Smooth muscle cell of the brain vasculature (primary cell): ENCODE measurements around the gene ACTL6B.

Source experiments
- DNase-seq: peaks from one replicate; pipeline ENCODE4 v3.0.0-alpha.2; 2012; ENCODE audit warnings: low read depth, low spot score

The ACTL6B gene

DNA sequence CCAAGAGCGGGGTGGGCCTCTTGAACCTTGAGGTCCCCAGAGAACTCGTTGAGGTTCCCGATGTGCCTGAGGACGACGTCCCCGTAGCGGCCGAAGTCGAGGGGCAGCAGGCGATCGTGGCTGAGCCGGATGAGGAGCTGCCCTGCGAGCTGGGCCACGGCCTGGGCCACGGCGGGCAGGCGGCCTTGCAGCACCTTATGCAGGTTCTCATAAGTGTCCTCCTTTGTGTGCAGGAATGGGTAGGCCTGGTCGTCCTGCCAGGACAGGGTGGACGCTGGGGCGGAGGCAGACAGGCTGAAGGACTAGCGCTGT, 29.1 kb downstream of the ACTL6B start:
- DNase-seq, result no peak

DNA sequence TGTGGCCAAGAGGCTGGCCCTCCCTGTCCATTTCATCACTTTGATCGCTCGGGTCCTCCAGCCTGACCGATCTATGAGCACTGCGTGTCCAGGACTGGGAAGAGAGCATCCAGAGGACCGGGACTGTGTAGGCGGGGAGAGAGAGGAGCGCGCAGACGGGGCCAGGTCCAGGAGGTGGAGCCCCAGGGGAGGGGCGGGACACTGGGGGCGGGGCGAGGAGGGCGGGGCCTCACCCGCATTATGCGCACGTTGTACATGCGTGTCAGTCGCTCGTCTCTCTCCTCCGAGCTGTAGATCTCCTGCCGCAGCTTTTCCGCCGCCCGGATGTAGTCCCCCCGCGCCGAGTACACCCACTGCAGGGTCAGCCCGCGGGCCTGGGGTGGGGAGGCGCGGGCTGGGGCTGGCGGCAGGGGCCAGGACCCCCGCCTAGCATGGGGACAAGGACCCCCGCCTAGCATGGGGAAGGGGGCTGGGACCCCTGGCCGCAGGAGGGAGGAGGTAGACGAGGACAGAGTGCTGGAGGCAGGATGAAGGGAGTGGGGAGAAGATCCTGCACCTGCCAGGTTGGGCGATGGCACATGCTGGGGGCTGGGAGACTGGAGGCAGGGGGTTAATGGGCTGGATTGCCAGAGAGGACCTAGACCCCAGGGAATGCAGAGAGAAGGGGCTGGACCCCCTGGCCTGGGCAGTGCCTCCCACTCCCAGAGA, 29.6 kb downstream of the ACTL6B start:
- DNase-seq, result no peak

DNA sequence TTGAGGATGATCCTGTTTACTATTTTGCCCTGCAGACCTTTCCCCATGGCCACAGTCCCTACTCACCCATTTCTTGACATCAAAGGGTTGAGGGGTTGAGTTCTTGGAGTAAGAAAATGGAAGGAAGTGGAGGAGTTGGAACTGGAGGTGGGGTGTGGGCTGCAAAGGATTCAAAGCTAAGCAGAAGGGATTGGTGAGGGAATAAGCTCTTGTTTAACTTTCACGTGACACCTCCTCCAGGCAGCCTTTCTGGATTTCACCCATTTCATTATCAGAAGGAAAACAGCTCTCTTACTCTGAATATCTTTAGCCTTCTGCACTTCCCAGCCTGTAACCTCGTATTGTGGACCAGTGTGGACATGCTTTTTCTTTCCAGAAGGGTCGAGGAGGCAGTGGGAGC, 30.2 kb downstream of the ACTL6B start:
- DNase-seq, result no peak

DNA sequence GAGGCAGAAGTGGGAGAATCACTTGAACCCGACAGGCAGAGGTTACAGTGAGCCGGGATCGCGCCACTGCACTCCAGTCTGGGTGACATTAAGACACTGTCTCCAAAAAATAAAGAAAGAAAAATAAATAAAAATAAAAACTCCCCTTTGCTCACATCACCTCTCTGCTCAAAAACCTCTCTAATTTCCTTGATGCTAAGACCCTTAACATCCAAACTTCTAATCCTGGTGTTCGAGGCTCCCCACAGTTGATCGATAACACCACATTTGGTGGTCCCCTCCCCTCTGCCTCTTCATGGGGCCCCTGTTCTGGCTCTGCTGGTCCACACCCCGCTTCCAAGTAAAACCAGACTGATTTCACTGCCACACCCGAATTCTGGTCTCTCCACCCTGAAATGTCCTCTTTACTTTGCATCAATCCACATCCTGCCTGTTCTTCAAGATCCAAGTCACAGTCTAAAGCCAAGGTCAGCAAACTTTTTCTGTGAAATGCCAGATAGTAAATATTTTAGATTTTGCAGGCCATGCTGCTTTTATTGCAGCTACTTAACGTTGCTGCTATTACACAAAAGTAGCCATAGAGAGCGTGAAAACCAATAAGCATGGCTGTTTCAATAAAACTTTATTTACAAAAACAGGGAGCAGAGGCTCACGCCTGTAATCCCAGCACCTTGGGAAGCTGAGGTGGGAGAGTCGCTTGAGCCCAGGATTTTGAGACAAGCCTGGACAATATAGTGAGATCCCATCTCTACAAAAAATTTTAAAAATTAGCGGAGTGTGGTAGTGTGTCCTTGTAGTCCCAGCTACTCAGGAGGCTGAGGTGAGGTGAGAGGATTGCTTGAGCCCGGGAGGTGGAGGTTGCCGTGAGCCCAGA, 32.1 kb downstream of the ACTL6B start:
- no peak for DNase-seq

DNA sequence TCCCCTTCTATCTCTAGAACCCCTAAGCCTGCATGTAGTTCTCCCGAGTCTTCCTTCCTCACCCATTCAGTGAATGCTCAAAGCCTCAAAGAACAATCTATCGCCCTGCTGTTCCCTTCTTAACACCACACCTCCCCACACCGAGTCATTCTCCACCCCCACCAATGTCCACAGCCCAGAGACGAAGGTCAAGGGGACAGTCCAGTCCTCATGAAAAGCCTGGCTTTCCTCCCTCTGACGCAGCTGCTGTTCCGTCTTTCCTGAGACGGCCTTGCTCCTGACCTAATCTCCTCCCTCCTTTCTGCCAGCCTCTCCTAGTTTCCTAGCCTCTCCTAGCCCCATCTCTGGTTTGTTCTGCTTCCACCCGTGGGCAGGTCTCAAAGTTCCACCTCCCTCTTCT, 34.7 kb downstream of the ACTL6B start:
- no peak for DNase-seq

DNA sequence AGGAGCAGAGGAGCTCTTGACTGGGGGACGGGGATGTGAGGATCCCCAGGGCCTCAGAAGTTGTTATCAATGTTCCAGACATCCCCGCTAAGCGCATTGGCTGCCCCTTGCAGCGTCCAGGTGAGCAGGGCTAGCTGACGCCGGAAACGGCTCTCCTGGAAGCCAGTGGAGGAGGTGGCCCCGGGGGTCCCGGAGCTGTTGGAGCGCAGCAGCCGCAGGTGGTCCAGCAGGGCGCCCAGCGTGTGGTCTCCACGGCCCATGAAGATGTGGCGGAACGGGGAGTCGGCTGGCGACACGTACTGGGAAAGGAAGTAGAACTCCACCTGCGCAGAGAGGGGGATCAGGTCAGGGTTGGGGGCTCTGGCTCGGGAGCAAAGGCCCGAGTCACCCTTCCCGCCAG, 35.4 kb downstream of the ACTL6B start:
- DNase-seq, result no peak

DNA sequence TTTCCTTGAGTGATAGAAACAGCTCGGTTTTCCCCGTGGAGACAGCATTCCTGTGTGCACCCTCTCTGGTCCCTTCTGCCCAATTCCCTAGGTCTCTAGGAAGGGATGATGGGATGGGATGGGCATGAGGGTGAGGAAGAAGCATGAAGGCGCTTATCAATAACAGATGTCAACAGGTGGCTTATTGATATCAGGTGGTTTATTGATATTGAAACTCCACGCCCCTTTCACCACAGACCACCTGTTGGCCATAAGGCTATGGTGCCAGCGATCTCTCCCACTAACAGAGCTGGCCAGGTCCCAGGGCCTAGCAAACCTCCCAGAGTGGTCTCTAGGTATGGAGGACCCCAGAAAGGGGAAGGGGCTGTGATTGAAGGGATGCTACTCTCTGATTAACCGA, 36.0 kb downstream of the ACTL6B start:
- DNase-seq, result no peak

DNA sequence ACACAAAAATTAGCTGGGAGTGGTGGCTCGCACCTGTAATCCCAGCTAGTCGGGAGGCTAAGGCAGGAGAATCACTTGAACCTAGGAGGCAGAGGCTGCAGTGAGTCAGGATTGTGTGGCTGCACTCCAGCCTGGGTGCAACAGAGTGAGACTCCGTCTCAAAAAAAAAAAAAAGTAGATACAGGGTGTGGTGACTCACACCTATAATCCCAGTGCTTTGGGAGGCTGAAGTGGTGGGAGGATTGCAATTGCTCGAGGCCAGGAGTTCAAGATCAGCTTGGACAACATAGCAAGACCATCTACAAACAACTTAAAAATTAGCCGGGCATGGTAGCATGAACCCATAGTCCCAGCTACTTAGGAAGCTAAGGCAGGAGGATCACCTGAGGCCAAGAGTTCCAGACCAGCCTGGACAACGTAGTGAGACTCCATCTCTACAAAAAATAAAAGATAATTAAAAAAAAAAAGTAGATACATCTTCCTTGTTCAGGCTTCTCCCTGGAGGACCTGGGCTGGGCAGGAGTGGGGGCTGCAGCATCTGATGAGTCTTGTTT, 41.9 kb downstream of the ACTL6B start:
- no peak for DNase-seq

DNA sequence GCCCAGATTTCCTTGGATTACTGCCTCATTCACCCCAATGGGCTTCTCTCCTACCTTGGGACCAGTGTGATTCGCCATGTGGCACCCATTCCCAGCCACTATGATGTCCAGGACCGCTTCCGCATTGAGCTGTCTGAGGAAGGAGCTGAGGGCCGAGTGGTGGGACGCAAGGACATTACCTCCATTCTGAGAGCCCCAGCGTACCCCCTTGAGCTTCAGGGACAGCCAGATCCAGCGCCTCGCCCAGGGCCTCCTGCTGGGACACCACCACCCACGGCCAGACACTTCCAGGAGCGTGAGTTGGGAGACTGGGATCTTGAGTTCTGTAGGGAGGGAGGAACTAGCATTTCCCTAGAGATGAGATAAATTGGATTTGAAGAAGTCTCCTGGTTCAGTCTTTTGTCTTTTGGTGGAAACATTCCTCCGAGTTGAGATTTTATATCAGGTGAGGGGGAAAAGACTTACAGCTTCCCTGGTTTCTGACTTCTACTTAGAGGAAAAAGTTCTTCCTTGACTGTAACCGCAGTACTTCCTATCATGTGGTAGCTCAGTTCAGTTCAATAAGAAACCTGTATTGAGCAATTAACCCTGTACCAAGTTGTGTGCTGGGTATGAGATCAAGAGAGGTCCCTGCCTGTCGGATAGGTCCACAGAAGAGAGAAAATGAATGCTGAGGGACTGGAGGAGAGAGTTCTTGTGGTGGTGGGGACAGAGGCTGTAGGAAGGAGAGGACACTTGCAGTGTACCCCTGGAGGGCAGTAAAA, 42.7 kb downstream of the ACTL6B start:
- no peak for DNase-seq

DNA sequence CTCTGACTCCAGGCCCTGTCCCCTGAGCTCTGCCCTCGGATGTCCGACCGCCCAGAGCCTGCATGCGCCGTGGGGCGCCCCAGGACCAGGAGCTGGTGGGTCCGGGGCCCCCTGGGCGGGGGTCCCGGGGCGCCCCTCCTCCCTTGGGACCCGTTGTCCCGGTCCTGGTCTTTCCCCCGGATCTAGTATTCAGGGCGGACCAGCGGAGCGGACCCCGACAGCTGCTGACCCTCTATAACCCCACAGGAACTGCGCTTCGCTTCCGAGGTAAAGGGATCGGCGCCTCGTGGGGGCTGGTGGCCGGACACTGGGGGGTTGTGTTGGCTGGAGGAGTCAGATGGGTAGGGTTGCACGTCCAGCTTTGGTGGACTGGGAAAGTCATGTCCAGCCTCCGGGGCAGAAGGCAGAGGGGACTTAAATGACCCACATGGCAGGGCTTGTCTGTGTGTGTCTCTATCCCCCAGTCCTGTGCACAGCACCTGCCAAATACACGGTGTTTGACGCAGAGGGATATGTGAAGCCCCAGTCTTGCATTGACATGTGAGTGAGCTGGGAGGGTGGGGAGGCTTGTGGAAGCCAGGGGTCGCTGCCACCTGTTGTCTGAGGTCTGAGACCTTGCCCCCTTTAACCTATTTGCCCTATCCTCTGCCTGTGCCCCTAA, 43.4 kb downstream of the ACTL6B start:
- DNase-seq, result no peak

DNA sequence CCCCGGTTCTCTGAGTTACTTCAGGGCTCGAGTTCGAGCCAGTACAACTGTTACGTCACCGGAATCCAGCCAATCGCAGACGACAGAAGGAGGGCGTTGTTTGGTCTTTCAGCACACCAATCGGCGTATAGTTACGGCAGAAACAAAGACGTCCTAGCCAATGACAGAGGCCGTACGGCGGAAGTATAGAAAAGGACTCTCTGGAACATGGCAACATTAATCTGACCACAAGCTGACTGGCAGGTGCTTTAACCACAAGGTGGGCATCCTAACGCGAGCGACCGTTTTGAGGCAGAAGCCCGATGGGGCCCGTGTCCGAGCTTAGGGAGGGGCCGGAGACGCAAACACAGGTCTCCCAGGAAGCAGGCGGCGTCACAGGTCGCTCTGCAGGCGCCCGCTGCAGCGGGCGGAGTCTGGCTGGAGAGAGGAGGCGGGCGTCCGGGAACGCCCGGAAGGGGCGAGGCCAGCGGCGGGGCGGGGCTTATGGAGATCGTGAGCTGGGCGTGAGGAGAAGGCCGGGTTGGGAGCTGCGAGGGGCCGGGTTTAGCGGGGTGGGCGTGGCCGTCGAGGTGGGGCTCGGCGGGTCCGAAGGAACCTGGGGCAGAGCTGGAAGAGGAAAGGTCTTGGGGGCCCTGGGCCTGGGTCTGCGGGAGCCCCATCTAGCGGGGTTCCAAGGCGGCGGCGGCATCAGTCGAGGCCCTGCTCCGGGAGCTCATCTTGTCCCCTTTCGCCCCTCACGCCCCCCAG, 44.1 kb downstream of the ACTL6B start, which contains the start of gene MOSPD3:
Gene MOSPD3, plus strand, starts transcription at position 558 of the 747 bp plus-strand sequence. CDS start 252 bp downstream, outside the sequence.
- DNase-seq, result peak; percentile 99

DNA sequence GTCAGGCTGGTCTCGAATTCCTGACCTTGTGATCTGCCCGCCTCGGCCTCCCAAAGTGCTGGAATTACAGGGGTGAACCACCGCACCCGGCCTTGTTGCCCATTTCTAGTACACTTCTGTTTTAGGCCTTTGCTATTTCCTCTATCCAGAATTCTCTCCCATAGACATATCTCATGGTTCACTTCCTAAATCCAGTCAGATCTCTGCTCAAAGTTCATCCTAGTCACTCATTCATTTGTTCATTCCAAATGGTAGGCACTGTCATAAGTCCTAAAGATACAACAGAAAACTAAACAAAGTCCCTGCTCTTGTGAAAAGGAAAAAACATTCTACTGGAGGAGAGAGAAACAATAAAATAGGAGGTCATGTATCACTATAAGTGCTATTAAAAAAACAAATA, 46.3 kb downstream of the ACTL6B start:
- no peak for DNase-seq

DNA sequence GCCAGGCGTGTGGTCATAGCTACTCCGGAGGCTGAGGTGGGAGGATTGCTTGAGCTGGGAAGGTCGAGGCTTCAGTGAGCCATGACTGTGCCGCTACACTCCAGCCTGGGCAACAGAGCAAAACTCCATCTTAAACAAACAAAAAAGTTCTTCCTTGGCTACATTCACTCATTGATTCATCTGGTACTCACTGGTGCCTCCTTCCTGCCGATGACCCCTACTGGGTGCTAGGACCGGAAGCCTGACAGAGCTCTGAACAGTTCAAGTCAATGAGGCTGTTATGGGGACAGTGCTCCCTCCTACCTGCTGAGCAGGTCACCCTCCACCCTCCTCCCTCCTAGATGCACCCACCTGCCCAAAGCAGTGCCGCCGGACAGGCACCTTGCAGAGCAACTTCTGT, 49.1 kb downstream of the ACTL6B start:
- no peak for DNase-seq

DNA sequence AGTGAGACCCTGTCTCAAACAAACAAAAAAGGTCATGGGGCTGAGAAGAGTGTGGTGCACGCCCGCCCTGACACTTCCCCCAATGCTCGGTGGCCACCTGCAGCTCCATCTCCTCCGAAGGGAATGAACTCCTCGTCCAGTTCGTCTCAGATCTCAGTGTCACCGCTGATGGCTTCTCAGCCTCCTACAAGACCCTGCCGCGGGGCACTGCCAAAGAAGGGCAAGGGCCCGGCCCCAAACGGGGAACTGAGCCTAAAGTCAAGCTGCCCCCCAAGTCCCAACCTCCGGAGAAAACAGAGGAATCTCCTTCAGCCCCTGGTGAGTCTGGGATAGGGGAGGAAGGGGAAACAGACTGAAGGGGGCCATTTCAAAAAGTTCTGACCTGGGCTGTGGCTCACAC, 49.9 kb downstream of the ACTL6B start:
- DNase-seq, result no peak

DNA sequence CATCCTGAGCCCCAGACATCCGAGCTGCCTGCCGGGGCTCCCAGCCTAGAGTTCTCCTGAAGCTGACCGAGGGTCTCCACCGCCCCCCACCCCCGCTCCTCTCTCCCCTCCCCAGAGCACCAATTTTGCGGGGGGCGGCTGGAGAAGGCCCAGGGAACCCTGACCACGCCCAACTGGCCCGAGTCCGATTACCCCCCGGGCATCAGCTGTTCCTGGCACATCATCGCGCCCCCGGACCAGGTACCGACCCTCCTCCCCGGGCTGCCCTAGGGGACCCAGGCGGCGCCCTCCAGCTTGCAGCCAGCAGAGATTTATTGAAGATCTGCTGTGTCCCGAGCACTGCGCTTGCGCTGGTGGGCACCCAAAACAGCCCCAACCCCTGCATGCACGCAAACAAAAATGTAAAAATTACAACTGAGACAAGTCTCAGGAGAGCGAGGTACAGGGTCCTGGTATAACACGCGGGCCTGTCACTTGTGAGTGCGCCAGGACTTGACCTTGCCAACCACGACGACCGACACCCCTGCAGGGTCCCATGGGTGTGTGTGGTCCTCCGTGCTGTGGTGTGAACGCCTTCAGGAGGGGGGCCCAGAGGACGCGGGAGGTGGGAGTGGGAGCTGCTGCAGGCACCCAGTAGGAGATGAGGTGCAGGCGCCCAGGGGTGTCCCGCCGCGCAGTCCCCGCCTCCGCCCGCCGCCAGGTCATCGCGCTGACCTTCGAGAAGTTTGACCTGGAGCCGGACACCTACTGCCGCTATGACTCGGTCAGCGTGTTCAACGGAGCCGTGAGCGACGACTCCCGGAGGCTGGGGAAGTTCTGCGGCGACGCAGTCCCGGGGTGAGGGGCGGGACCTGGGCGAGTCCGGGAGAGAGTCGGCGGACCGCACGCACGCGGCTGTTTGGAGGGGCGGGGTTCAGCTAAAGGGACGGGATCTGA, 51.0 kb downstream of the ACTL6B start:
- no peak for DNase-seq

DNA sequence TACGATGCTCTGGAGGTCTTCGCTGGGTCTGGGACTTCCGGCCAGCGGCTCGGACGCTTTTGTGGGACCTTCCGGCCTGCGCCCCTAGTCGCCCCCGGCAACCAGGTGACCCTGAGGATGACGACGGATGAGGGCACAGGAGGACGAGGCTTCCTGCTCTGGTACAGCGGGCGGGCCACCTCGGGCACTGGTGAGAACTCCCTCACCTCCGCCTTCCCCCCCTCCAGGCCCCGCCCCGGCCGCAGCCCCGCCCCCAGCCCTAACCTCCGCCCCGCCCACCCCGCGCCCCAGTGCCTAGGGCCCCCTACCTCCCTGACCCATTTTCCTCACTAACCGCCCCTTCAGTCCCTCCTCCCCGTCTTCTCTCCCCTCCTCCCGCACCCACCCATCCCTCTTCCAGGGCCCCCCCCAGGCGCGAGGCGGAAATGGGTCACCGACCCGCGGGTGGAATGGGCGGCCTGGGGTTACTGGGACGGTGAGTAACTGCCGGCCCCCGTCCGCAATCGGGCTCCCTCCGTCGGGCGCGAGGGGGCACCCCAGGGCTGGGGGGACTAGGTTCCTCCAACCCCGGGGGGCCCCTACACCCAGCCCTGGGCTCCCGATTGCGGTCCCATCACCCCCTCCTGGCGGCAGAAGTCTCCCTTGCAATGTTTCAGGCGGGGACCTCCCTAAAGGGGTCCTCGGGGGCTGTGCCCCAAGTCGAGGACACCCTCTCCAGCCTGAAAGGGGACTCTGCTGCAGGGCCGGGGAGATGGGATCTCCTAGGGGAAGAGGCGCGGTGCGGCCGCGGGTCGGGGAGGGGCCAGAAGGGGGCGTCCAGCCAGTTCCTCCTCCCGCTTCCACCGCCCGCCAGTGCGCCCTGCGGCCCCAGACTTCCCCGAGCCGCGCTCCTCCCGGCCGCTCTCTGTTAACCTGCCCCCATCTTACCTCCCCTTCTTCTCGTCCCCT, 51.9 kb downstream of the ACTL6B start:
- no peak for DNase-seq

DNA sequence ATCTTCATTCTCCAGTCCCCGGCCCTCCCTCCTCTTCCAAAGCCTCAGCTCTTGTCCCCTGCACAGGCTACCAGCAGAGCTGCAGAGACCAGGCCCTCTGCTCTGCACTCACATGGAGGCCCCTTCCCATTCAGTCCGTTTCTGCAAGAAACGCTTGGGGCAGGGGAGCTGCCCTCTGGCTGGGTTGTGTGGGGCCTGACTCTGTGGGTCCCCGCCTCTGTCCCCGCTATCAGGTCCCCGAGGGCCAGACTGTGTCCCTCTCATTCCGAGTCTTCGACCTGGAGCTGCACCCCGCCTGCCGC, 52.6 kb downstream of the ACTL6B start:
- no peak for DNase-seq

DNA sequence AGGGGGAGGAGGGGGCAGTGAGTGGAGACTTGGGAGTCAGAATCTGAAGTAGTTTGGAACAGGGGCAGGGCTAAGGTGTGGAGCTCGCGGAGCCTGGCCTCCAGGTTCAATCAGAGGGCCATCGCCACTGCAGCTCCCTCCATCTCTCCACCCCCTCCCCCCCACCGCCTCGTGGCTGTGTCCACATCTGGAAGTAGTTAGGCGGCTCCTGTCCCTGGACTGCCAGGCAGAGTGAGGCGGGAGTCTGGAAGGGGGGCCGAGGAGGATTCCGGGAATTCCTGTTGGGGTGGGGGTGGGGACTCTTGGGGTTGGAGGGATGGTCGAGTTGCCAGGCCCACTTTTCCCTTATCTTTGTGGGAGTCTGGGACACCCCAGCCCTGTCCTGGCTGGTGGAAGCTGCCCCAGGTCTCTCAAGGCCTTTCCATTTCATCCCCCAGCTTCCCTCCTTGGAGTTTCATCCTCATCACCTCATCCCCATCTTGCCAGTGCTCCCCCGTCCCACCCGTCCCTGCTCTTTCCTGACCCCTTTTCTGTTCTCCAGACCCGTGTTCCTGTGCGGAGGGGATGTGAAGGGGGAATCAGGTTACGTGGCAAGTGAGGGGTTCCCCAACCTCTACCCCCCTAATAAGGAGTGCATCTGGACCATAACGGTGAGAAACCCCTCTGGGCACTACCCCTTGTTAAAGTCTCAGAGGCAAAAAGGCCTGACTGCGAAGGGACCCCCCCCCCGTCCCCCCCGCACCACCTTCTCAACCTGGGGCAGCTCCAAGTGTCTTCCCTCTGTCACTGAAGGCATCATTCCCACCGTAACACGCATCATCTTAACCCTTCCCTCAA, 53.1 kb downstream of the ACTL6B start:
- no peak for DNase-seq
